IPS DF 19.7 (cell line): ENCODE measurements around the gene TSPAN9.

Experiments
- DNase-seq: peaks from one replicate; pipeline ENCODE4 v3.0.0-alpha.2; 2013; ENCODE audit warnings: low read depth, low spot score

Gene TSPAN9

GRCh38 chr12:3123729-3124128 lies 46.5 kb downstream of the TSPAN9 start:
- no peak for DNase-seq

GRCh38 chr12:3124917-3125316 lies 47.7 kb downstream of the TSPAN9 start:
- DNase-seq = no peak

GRCh38 chr12:3125674-3126073 lies 48.5 kb downstream of the TSPAN9 start:
- no peak for DNase-seq

- DNase-seq = no peak
Observed at GRCh38 chr12:3127832-3128231, 50.7 kb downstream of the TSPAN9 start.

GRCh38 chr12:3128498-3129293 lies 51.5 kb downstream of the TSPAN9 start:
- DNase-seq = no peak

- DNase-seq = no peak
Observed at GRCh38 chr12:3129301-3130056, 52.3 kb downstream of the TSPAN9 start.

- DNase-seq = no peak
Observed at GRCh38 chr12:3130057-3130830, 53.1 kb downstream of the TSPAN9 start.

- DNase-seq = no peak
Observed at GRCh38 chr12:3131129-3131528, 54.0 kb downstream of the TSPAN9 start.

- no peak for DNase-seq
Observed at GRCh38 chr12:3132636-3133404, 55.6 kb downstream of the TSPAN9 start.

GRCh38 chr12:3133405-3133783 lies 56.2 kb downstream of the TSPAN9 start:
- no peak for DNase-seq

- DNase-seq = no peak
Observed at GRCh38 chr12:3134126-3134525, 56.9 kb downstream of the TSPAN9 start.

- DNase-seq = no peak
Observed at GRCh38 chr12:3134526-3135135, 57.5 kb downstream of the TSPAN9 start.

- peak; percentile 69 for DNase-seq
Observed at GRCh38 chr12:3135522-3136461, 58.6 kb downstream of the TSPAN9 start.

GRCh38 chr12:3136641-3137267 lies 59.6 kb downstream of the TSPAN9 start:
- DNase-seq = no peak

GRCh38 chr12:3137268-3137781 lies 60.1 kb downstream of the TSPAN9 start:
- no peak for DNase-seq

- DNase-seq = no peak
Observed at GRCh38 chr12:3137814-3138445, 60.8 kb downstream of the TSPAN9 start.

- no peak for DNase-seq
Observed at GRCh38 chr12:3138941-3139511, 61.8 kb downstream of the TSPAN9 start.

- no peak for DNase-seq
Observed at GRCh38 chr12:3139760-3140159, 62.6 kb downstream of the TSPAN9 start.
